ENCODE data around the gene RASIP1.

RASIP1 gene

DNA sequence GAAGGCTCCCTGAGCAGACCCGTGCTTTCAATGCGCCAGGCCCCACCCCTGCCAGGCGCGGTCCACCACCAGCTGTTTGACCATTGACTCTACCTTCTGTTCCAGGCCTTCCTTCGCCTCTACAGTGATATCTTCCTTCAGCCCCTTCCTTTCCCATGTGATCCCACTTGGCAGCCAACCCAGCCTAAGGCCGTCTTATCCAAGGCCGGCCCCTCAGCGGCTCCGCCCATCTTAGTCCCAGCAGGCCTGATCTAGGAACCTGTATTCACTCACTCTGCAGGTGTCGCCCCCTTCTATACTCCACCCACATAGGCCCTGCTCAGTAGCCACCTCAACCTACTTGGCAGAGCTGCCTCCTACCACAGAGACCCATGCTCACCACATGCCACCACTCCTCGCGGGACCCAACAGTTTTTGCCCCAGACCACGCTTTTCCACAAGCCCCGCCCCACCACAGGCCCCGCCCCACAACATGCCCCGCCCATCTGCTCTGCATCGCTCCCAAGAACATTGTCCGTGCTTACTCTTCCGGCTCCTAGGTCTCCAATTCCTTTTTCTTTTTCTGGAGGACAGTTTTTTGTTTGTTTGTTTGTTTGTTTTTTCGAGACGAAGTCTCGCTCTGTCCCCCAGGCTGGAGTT is 2.9 kb downstream of the RASIP1 start:
- ChIA-PET POLR2A (interaction anchor here (3.0 kb wide), 1 partner anchor 17 kb away, joined by 17 read pairs; the partner anchor contains the start of gene MAMSTR), CTCF (interaction anchor here (0.6 kb wide), 1 partner anchor 13 kb away, joined by 3 read pairs; no protein-coding TSS in a partner anchor)
- TF ChIP-seq CTBP1 (IDR thresholded peaks at IDR 0.05; ENCODE audit: borderline replicate concordance) (no peak), TARDBP (IDR thresholded peaks at IDR 0.05) (no peak), FOXK2 (IDR thresholded peaks at IDR 0.05) (no peak), ZNF384 (IDR thresholded peaks at IDR 0.05) (no peak), SP1 (IDR thresholded peaks at IDR 0.05) (no peak), L3MBTL2 (conservative IDR thresholded peaks at IDR 0.05) (peak; percentile 86)
- TF ChIP-seq, protein P1, sequence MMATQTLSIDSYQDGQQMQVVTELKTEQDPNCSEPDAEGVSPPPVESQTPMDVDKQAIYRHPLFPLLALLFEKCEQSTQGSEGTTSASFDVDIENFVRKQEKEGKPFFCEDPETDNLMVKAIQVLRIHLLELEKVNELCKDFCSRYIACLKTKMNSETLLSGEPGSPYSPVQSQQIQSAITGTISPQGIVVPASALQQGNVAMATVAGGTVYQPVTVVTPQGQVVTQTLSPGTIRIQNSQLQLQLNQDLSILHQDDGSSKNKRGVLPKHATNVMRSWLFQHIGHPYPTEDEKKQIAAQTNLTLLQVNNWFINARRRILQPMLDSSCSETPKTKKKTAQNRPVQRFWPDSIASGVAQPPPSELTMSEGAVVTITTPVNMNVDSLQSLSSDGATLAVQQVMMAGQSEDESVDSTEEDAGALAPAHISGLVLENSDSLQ (IDR thresholded peaks at IDR 0.05): no peak
- peak; percentile 78 for DNase-seq (ENCODE audit: extremely low spot score)

DNA sequence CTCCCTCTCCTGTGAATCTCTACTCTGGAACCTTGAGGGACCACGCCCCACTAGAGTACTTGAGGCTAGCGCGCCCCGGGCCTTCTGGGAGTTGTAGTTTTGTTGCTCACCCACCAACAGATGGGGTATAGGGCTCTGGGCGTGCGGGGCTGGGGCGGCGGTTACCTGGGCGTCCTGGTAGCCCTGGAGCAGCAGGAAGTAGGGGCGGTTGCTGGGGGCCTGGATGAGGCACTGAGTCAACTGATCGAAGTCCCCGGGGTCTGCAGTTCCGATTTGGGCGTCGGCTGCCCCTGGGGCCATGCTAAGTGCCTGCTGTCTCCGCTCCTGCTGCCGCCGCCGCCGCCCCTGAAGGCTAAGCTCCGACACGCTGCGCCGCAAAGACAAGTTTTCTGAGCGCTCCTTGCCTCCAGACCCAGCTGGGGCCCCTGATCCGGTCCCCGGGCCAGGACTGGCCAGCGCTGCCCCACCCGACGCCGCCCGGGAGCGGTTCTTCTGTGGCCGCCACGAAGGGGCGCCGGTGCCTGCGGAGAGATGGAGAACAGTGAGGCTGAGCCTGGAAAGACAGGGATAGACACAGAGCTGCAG is 5.3 kb downstream of the RASIP1 start:
- CTCF ChIA-PET: no interaction called here
- no peak for DNase-seq (ENCODE audit: extremely low spot score)
- POLR2A ChIA-PET: interaction anchor here (1.2 kb wide), 1 partner anchor 10 kb away, joined by 3 read pairs; no protein-coding TSS in a partner anchor

DNA sequence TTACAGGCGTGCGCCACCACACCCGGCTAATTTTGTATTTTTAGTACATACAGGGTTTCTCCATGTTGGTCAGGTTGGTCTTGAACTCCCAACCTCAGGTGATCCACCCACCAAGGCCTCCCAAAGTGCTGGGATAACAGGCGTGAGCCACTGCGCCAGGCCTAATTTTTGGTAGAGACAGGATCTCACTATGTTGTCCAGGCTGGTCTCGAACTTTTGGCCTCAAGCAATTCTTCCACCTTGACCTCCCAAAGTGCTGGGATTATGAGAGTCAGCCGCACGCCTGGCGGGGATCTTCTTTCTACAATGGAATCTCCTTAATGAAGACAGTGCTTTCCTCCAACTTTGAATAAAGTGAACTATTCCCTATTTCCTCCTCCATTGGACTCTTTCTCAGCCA is 5.8 kb downstream of the RASIP1 start:
- no peak for DNase-seq (ENCODE audit: extremely low spot score)
- POLR2A ChIA-PET: no interaction called here

More for the DNA sequence above, 5.3 kb downstream of the RASIP1 start:
- TF ChIP-seq SP1 (IDR thresholded peaks at IDR 0.05): no peak
- TF ChIP-seq ARNT (IDR thresholded peaks at IDR 0.05): no peak
- TF ChIP-seq TARDBP (IDR thresholded peaks at IDR 0.05): no peak
- TF ChIP-seq BHLHE40 (IDR thresholded peaks at IDR 0.05; ENCODE audit: borderline replicate concordance): no peak
- no peak for TF ChIP-seq ELF4 (IDR thresholded peaks at IDR 0.05)
- TF ChIP-seq LEF1 (IDR thresholded peaks at IDR 0.05; ENCODE audit: borderline replicate concordance): no peak
- TF ChIP-seq NFRKB (IDR thresholded peaks at IDR 0.05): no peak

DNA sequence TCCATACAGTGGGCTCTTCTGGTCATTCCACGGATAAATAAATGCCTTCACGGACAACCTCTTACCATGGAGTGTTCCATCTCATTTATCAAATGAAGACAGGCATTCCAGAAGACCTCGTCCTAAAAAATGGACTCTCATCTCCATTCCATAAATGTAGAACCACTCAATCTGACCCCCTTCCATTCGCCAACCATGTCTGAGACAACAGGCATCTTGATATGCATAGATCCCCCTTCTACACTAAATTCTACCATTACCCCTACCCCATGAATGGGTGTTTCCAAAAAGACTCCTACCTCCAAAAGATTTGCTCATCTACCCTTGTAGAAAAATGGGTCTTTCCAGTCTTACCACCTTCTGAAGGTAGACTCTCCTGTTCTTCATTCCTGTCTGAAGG is 9.0 kb downstream of the RASIP1 start:
- TF ChIP-seq LEF1 (IDR thresholded peaks at IDR 0.05; ENCODE audit: borderline replicate concordance): no peak
- TF ChIP-seq SP1 (IDR thresholded peaks at IDR 0.05): no peak
- TF ChIP-seq ZNF384 (IDR thresholded peaks at IDR 0.05): no peak
- no peak for TF ChIP-seq CTBP1 (IDR thresholded peaks at IDR 0.05; ENCODE audit: borderline replicate concordance)
- no peak for TF ChIP-seq L3MBTL2 (conservative IDR thresholded peaks at IDR 0.05)
- no peak for TF ChIP-seq ELF4 (IDR thresholded peaks at IDR 0.05)
- no peak for TF ChIP-seq FOXK2 (IDR thresholded peaks at IDR 0.05)
- TF ChIP-seq ARNT (IDR thresholded peaks at IDR 0.05): no peak
- TF ChIP-seq HDGF (IDR thresholded peaks at IDR 0.05; ENCODE audit: borderline replicate concordance): no peak
- TF ChIP-seq, protein P1 (IDR thresholded peaks at IDR 0.05): no peak
- TF ChIP-seq FOXM1 (IDR thresholded peaks at IDR 0.05; ENCODE audit: borderline replicate concordance): no peak
- TF ChIP-seq BHLHE40 (IDR thresholded peaks at IDR 0.05; ENCODE audit: borderline replicate concordance): no peak
- no peak for TF ChIP-seq TARDBP (IDR thresholded peaks at IDR 0.05)
- no peak for TF ChIP-seq FOXA1 (IDR thresholded peaks at IDR 0.05)
- no peak for TF ChIP-seq NFRKB (IDR thresholded peaks at IDR 0.05)
- no peak for TF ChIP-seq SUZ12 (IDR thresholded peaks at IDR 0.05)
- DNase-seq (ENCODE audit: extremely low spot score): no peak
- POLR2A ChIA-PET: no interaction called here
- CTCF ChIA-PET: no interaction called here

More for the DNA sequence above, 5.8 kb downstream of the RASIP1 start:
- no peak for TF ChIP-seq ELF4 (IDR thresholded peaks at IDR 0.05)
- TF ChIP-seq L3MBTL2 (conservative IDR thresholded peaks at IDR 0.05): no peak
- no peak for TF ChIP-seq FOXA1 (IDR thresholded peaks at IDR 0.05)
- TF ChIP-seq TARDBP (IDR thresholded peaks at IDR 0.05): no peak
- TF ChIP-seq ARNT (IDR thresholded peaks at IDR 0.05): no peak
- no peak for TF ChIP-seq HDGF (IDR thresholded peaks at IDR 0.05; ENCODE audit: borderline replicate concordance)
- TF ChIP-seq LEF1 (IDR thresholded peaks at IDR 0.05; ENCODE audit: borderline replicate concordance): no peak
- TF ChIP-seq CTBP1 (IDR thresholded peaks at IDR 0.05; ENCODE audit: borderline replicate concordance): no peak
- no peak for TF ChIP-seq ZNF384 (IDR thresholded peaks at IDR 0.05)
- no peak for TF ChIP-seq FOXK2 (IDR thresholded peaks at IDR 0.05)
- TF ChIP-seq SUZ12 (IDR thresholded peaks at IDR 0.05): no peak
- TF ChIP-seq, protein P1 (IDR thresholded peaks at IDR 0.05): no peak
- no peak for TF ChIP-seq BHLHE40 (IDR thresholded peaks at IDR 0.05; ENCODE audit: borderline replicate concordance)
- no peak for TF ChIP-seq SP1 (IDR thresholded peaks at IDR 0.05)
- no peak for TF ChIP-seq NFRKB (IDR thresholded peaks at IDR 0.05)
- TF ChIP-seq FOXM1 (IDR thresholded peaks at IDR 0.05; ENCODE audit: borderline replicate concordance): no peak
- CTCF ChIA-PET: no interaction called here

DNA sequence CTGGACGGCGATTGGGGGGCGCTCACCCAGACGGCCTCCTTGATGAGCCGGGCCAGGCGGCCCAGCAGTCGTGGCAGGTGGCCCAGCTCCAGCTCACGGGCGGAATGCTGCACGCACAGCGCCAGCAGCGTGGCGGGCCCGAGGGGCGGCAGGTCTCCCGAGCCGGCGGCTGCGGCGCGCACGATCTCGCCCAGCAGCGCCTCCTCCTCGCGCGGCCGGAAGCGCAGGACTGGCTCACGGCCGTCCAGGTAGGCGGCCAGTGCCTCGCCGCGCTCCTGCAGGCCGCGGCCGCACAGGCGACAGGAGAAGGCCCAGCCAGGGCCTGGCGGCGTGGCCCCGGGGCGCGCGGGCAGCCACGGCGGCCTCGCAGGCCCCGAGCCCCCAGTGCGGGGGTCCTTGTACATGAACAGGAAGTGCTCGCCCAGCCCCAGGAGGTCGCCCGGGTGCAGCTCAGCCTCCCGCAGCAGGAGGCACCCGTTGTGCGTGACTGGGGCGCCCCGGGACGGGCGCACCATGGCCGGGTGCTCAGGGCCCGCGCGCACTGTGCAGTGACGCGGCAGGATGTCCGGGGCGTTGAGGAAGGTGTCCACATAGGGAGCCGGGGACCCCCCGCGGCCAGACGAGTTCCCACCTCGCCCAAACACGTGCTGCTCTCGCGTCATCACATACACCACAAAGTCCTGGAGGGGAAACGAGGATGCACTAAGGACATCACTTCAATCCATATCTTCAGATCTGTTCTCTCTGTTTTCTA is 11.3 kb downstream of the RASIP1 start:
- ChIA-PET POLR2A (interaction anchor here (1.0 kb wide), 1 partner anchor 8 kb away, joined by 3 read pairs; no protein-coding TSS in a partner anchor), CTCF (no interaction called here)
- TF ChIP-seq ZNF384 (IDR thresholded peaks at IDR 0.05): no peak
- TF ChIP-seq FOXK2 (IDR thresholded peaks at IDR 0.05): no peak
- no peak for TF ChIP-seq NFRKB (IDR thresholded peaks at IDR 0.05)
- TF ChIP-seq, protein P1 (IDR thresholded peaks at IDR 0.05): no peak
- TF ChIP-seq BHLHE40 (IDR thresholded peaks at IDR 0.05; ENCODE audit: borderline replicate concordance): no peak
- no peak for TF ChIP-seq HDGF (IDR thresholded peaks at IDR 0.05; ENCODE audit: borderline replicate concordance)
- no peak for TF ChIP-seq CTBP1 (IDR thresholded peaks at IDR 0.05; ENCODE audit: borderline replicate concordance)
- no peak for TF ChIP-seq LEF1 (IDR thresholded peaks at IDR 0.05; ENCODE audit: borderline replicate concordance)
- TF ChIP-seq ARNT (IDR thresholded peaks at IDR 0.05): no peak
- no peak for TF ChIP-seq FOXM1 (IDR thresholded peaks at IDR 0.05; ENCODE audit: borderline replicate concordance)
- no peak for TF ChIP-seq SP1 (IDR thresholded peaks at IDR 0.05)
- TF ChIP-seq TARDBP (IDR thresholded peaks at IDR 0.05): no peak
- no peak for TF ChIP-seq SUZ12 (IDR thresholded peaks at IDR 0.05)
- TF ChIP-seq L3MBTL2 (conservative IDR thresholded peaks at IDR 0.05): no peak
- TF ChIP-seq ELF4 (IDR thresholded peaks at IDR 0.05): no peak
- TF ChIP-seq FOXA1 (IDR thresholded peaks at IDR 0.05): no peak
- no peak for DNase-seq (ENCODE audit: extremely low spot score)

Measured in HEK293T (cell line).